ENCODE results near the gene KDM4F.
"Not testable (repeated sequence)": the region's sequence is repeated elsewhere in the genome, so short reads cannot be mapped to it uniquely, and the experiment has no call there.

KDM4F gene

DNA sequence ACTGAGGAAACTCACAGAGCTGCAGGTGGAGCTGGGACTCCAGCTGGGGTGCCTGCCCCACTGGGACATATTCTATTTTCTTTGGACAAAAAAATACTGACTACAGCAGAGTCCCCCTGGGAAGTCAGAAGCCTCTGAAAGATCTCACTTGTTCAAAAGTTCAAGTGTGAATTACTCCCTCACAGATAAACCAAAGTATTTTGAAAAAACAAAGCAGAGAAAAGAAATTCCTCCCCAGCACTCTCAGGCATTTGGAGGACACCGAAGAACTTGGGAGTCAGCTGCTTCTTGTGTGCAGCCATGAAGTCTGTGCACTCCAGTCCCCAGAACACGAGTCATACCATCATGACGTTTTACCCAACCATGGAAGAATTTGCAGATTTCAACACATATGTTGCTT, at the start of gene KDM4F:
Gene KDM4F (plus strand): TSS at position 301 of the 400 bp plus-strand sequence.
- DNase-seq (ENCODE audit: low read depth in 4 of 4, low spot score in 1 of 4), result not testable (repeated sequence)

- no peak for DNase-seq (ENCODE audit: low read depth in 4 of 4, low spot score in 1 of 4)
These were observed 45.5 kb upstream of the KDM4F start for GRCh38 chr11:95003716-95004115.

GRCh38 chr11:95005642-95006041, 43.6 kb upstream of the KDM4F start:
- DNase-seq (ENCODE audit: low read depth in 4 of 4, low spot score in 1 of 4), result no peak

DNA sequence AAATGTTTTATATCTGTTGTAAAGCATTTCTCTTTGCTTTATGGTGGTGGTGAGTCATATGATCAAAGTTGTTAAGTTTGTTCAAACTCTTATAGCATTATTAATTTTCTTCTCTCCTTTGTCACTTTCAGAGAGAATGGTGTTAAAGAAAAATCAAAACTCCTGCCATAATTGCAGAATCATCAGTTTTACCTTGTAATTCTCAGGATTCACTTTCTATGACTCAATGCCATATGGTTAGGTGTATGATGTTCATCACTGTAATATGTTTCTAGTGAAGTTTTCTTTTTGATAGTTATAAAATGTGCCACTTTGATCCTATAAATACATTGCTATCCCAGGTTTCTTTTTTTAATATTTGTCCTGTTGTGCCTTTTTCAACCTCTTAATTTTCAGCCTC, 37.8 kb upstream of the KDM4F start:
- DNase-seq (ENCODE audit: low read depth in 4 of 4, low spot score in 1 of 4), result no peak

DNA sequence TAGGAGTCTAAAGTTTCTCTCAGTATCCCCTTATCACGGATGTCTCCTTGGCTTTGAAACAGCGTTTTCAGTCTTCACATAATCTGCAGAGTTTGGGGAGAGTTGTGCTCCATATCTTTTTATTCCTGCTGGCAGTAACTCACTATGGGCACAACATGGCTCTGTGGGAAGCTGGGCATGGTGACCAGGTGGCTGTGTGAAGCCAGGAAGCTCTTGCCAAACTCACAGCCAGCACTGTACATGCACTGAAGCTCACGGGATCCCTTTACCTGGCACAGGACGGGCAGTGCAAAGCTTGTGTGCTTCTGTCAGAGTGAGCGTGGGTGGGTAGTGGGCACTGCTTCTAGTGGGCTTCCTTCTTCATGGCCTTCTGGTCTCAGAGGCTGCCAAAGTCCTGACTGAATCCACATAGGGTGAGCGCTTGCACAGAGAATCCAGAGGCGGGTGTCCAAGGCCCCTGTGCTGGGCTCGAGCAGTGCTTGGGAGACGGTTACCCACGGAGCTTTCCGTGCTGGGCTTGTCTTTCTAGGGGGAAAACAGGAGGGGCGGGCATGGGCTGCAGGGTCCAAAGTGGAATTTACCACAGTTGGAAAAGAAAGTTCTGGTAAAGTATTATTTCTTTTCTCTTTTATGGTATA, 34.9 kb upstream of the KDM4F start:
- DNase-seq (ENCODE audit: low read depth in 4 of 4, low spot score in 1 of 4), result no peak

DNA sequence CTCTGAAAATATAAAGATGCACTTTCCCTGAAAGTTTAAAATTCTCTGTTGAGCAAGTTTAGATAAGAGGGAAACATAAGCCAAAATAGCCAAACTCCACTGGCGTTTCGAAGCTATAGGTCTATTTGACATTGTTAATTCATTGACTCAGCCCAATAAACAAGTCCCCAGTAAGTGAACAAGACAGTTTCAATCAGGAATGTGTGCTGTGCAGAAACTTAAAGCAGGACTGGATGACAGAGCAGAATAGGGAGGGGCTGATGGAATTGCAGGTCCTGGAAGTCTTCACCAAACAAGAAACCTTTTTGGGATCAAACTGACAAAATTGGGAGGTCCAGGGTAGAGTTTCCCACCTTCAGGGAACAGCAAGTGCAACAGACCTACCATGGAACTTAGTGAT, 33.1 kb upstream of the KDM4F start:
- DNase-seq (ENCODE audit: low read depth in 4 of 4, low spot score in 1 of 4), result no peak

DNA sequence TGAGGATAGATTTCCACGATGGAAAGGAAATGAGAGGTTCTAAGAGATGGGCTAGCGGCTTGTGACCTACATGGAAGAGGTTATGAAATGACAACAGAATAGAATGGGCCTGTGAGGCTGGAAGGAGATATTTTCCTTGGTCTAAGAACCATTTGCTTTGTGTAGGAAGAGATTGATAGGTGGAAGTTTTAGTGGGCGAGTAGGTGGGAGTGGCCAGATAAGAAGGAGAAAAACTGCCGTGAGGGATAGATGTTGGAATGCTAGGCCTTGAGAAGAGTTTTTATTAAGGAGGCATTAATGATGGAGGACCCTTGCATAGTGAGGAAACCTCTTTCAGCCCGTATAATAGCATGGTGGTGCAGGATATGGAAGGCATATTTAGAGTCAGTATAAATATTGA, 27.8 kb upstream of the KDM4F start:
- not testable (repeated sequence) for DNase-seq (ENCODE audit: low read depth in 4 of 4, low spot score in 1 of 4)

DNA sequence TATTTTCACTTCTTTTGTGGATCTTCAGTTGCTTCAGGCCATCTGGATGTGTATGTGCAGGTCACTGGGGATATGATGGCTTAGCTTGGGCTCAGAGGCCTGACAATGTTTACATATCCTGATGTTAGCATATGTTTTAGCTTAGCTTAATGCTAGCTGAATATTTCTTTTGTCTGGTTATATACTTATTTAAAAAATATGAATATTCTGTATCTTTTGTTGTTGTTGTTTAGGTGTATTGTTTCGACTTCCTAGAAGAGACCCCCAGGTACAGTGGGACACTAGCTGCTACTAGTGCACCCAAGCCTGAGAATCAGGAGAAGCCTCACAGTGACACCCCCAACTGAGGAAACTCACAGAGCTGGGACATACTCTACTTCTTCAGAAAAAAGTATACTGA, 24.3 kb upstream of the KDM4F start, which contains the start of gene KDM4E:
Gene KDM4E (plus strand): TSS at position 301 of the 400 bp plus-strand sequence. CDS start 300 bp downstream, outside the sequence.
- no peak for DNase-seq (ENCODE audit: low read depth in 4 of 4, low spot score in 1 of 4)

DNA sequence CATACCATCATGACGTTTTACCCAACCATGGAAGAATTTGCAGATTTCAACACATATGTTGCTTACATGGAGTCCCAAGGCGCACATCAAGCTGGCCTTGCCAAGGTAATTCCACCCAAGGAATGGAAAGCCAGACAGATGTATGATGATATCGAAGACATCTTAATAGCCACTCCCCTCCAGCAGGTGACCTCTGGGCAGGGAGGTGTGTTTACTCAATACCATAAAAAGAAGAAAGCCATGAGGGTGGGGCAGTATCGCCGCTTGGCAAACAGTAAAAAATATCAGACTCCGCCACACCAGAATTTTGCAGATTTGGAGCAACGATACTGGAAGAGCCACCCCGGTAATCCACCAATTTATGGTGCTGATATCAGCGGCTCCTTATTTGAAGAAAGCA, 23.6 kb upstream of the KDM4F start:
- DNase-seq (ENCODE audit: low read depth in 4 of 4, low spot score in 1 of 4), result not testable (repeated sequence)

- DNase-seq (ENCODE audit: low read depth in 4 of 4, low spot score in 1 of 4), result no peak
These were observed 20.9 kb upstream of the KDM4F start for GRCh38 chr11:95028357-95028756.

GRCh38 chr11:95033051-95033450, 16.2 kb upstream of the KDM4F start:
- no peak for DNase-seq (ENCODE audit: low read depth in 4 of 4, low spot score in 1 of 4)

- DNase-seq (ENCODE audit: low read depth in 4 of 4, low spot score in 1 of 4), result no peak
These were observed 13.9 kb upstream of the KDM4F start for GRCh38 chr11:95035316-95035715.

GRCh38 chr11:95037356-95038035, 11.7 kb upstream of the KDM4F start:
- not testable (repeated sequence) for DNase-seq (ENCODE audit: low read depth in 4 of 4, low spot score in 1 of 4)

- DNase-seq (ENCODE audit: low read depth in 4 of 4, low spot score in 1 of 4), result no peak
These were observed 7.0 kb upstream of the KDM4F start for GRCh38 chr11:95042239-95042638.

DNA sequence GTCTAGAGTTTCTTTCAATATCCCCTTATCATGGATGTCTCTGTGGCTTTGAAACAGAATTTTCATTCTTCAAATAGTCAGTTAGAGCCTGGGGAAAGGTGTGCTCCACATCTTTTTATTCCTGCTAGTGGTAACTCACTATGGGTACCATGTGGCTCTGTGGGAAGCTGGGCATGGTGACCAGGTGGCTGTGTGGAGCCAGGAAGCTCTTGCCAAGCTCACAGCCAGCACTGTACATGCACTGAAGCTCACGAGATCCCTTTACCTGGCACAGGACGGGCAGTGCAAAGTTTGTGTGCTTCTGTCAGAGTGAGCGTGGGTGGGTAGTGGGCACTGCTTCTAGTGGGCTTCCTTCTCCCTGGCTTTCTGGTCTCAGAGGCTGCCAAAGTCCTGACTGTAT, 6.3 kb upstream of the KDM4F start:
- no peak for DNase-seq (ENCODE audit: low read depth in 4 of 4, low spot score in 1 of 4)

- no peak for DNase-seq (ENCODE audit: low read depth in 4 of 4, low spot score in 1 of 4)
These were observed 5.2 kb upstream of the KDM4F start for GRCh38 chr11:95044010-95044409.

DNA sequence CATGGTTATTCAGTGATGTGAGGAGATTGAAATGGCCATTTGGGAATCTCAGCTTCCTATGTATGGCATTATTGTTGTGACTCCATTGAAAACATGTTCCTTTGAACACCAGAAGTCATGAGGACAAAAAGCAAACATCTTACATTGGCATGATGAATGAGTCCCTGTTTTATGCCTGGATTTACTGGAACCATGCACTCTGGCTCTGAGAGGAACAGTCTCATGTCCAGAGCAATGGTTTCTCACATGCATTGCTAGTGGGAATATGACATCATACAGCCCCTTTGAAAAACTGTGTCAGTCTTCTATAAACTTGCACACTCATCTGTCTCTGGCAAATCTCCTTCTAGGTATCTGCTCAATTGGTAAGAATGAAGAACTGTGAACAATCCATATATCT, 3.4 kb upstream of the KDM4F start:
- DNase-seq (ENCODE audit: low read depth in 4 of 4, low spot score in 1 of 4), result no peak

DNA sequence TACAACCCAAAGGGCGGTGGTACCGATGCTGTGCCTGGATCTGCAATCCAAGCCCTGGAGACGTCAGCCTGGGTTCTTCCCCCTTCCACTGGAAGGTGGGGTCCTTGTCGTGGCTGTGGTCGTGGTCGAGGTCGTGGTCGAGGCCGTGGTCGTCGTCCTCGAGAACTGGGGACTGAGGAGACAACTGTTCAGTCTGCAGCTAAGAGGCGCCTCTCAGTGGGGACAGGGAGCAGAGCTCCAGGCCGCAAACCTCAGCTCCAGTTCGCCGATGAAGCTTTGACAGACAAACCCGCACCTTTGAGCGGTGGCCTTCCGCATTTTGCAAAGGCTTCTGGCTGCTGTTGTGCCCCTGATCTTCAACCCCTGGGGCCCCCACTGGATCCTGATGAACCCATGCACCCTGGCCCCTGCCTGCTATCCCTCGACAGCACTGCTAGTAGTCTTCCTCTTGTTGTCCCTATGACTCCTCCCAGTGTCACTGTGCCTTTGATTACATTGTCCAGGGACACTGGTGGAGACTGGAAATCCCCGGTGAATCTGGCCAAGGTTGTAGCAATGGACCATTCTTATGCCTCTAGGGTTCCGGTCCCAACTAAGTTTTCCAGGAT, 1.5 kb downstream of the KDM4F start:
- DNase-seq (ENCODE audit: low read depth in 4 of 4, low spot score in 1 of 4), result no peak

DNA sequence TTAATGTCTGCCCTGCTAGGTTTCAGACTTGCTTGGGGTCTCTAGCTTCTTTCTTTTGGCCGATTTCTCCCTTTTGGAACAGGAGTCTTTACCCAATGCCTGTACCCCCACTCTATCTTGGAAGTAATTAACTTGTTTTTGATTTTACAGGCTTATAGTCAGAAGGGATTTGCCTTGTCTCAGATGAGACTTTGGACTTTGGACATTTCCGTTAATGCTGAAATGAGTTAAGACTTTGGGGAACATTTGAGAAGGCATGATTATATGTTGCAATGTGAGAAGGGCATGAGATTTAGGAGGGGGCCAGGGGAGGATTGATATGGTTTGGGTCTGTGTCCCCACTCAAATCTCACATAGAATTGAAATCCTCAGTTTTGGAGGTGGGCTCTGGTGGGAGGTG, 5.1 kb downstream of the KDM4F start:
- no peak for DNase-seq (ENCODE audit: low read depth in 4 of 4, low spot score in 1 of 4)

DNA sequence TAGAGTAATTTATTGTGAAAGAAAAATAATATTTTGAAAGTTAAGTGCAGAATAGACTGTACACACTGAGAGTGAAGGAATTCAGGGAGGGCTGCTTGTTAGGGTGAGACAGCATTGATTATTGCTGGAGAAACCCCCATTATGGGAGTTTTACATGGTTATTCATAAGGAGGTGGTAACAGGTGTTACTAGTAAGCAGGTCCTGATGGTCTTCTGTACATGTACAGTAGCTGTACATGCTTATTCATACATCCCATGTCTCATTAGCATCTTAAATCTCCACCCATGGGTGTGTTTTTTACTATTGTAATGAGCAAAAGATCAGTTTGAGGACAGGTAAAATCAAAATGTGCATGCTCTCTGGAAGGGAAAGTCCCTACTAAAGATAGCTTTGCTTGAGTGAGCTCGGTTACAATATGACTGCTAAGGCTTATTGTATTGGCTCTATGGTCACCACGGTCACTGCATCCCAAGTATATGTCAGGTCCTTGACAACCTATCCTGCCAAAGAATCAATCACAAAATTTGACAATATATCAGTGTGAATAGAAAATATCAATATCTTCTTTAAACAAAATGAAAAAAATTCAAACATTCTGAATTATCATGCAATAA, 6.2 kb downstream of the KDM4F start:
- DNase-seq (ENCODE audit: low read depth in 4 of 4, low spot score in 1 of 4), result no peak

- no peak for DNase-seq (ENCODE audit: low read depth in 4 of 4, low spot score in 1 of 4)
These were observed 8.7 kb downstream of the KDM4F start for GRCh38 chr11:95057959-95058358.

- no peak for DNase-seq (ENCODE audit: low read depth in 4 of 4, low spot score in 1 of 4)
These were observed 9.4 kb downstream of the KDM4F start for GRCh38 chr11:95058621-95059020.
